HuH-7 (cell line): Measurements from ENCODE around the gene LBHD2.

Experiments used
- DNase-seq: peaks from one replicate; pipeline ENCODE4 v3.0.0; 2011; ENCODE audit warnings: low spot score

Gene LBHD2

GRCh38 chr14:103091041-103091882, 7.3 kb downstream of the LBHD2 start:
- peak; percentile 87 for DNase-seq

GRCh38 chr14:103091883-103092222, 7.8 kb downstream of the LBHD2 start:
- no peak for DNase-seq

- no peak for DNase-seq
These were observed 9.9 kb downstream of the LBHD2 start for GRCh38 chr14:103093856-103094405.

- DNase-seq = peak; percentile 85
These were observed 10.6 kb downstream of the LBHD2 start, which contains the start of gene EXOC3L4 for GRCh38 chr14:103094406-103095209. Gene EXOC3L4, plus strand, starts transcription at chr14:103094725. Its CDS starts 5,495 bp downstream, at chr14:103100220.

GRCh38 chr14:103095210-103095778, 11.3 kb downstream of the LBHD2 start:
- no peak for DNase-seq

- DNase-seq = no peak
These were observed 12.4 kb downstream of the LBHD2 start for GRCh38 chr14:103096387-103096786.

GRCh38 chr14:103097244-103097993, 13.4 kb downstream of the LBHD2 start:
- DNase-seq = no peak

GRCh38 chr14:103097994-103098957, 14.3 kb downstream of the LBHD2 start:
- no peak for DNase-seq

GRCh38 chr14:103099081-103099732, 15.2 kb downstream of the LBHD2 start:
- peak; percentile 86 for DNase-seq

GRCh38 chr14:103099733-103100280, 15.8 kb downstream of the LBHD2 start:
- no peak for DNase-seq

GRCh38 chr14:103100281-103101121, 16.5 kb downstream of the LBHD2 start:
- DNase-seq = no peak

GRCh38 chr14:103101257-103101962, 17.4 kb downstream of the LBHD2 start:
- DNase-seq = no peak

GRCh38 chr14:103101963-103102688, 18.1 kb downstream of the LBHD2 start:
- no peak for DNase-seq

GRCh38 chr14:103102689-103103260, 18.8 kb downstream of the LBHD2 start:
- no peak for DNase-seq

- peak; percentile 90 for DNase-seq
These were observed 19.7 kb downstream of the LBHD2 start for GRCh38 chr14:103103461-103104388.

- DNase-seq = no peak
These were observed 20.3 kb downstream of the LBHD2 start for GRCh38 chr14:103104389-103104653.
